BLaER1 (cell line): ENCODE measurements around the gene TGDS.

Experiments used
- H3K27ac ChIP-seq: shearing (Covaris generic); formaldehyde crosslinking; 2 replicates; pipeline ENCODE4 v1.8.1; 2022
- H3K27me3 ChIP-seq: shearing (Covaris generic); formaldehyde crosslinking; 2 replicates; pipeline ENCODE4 v1.8.1; 2022
- H3K36me3 ChIP-seq: shearing (Covaris generic); formaldehyde crosslinking; 2 replicates; pipeline ENCODE4 v1.8.1; 2022
- H3K4me1 ChIP-seq: shearing (Covaris generic); formaldehyde crosslinking; 2 replicates; pipeline ENCODE4 v1.8.1; 2022
- H3K4me2 ChIP-seq: shearing (Covaris generic); formaldehyde crosslinking; 2 replicates; pipeline ENCODE4 v1.8.1; 2022
- H3K4me3 ChIP-seq: shearing (Covaris generic); formaldehyde crosslinking; 2 replicates; pipeline ENCODE4 v1.8.1; 2022
- H3K9ac ChIP-seq: shearing (Covaris generic); formaldehyde crosslinking; 2 replicates; pipeline ENCODE4 v1.8.1; 2022
- H3K9me3 ChIP-seq: shearing (Covaris generic); formaldehyde crosslinking; 2 replicates; pipeline ENCODE4 v1.8.1; 2022
- H4K20me1 ChIP-seq: shearing (Covaris generic); formaldehyde crosslinking; 2 replicates; pipeline ENCODE4 v1.8.1; 2022
- Cebpa-rat ChIP-seq: shearing (Covaris generic); IDR thresholded peaks from 2 replicates; pipeline ENCODE4 v1.8.1; 2022

Gene TGDS

GRCh38 chr13:94620286-94620896, 24.4 kb upstream of the TGDS start:
- Histone ChIP-seq H4K20me1 (peaks cover 14% of the 10 kb centered on the region), H3K4me1 (peaks cover 11% of the 10 kb centered on the region), H3K4me3 (no peak overlapping the region), H3K9ac (no peak overlapping the region), H3K9me3 (no peaks in the 10 kb centered on the region), H3K27ac (no peak overlapping the region), H3K4me2 (no peak overlapping the region), H3K27me3 (no peaks in the 10 kb centered on the region), H3K36me3 (peaks cover 43% of the 10 kb centered on the region)
- no peak for TF ChIP-seq Cebpa-rat

DNA sequence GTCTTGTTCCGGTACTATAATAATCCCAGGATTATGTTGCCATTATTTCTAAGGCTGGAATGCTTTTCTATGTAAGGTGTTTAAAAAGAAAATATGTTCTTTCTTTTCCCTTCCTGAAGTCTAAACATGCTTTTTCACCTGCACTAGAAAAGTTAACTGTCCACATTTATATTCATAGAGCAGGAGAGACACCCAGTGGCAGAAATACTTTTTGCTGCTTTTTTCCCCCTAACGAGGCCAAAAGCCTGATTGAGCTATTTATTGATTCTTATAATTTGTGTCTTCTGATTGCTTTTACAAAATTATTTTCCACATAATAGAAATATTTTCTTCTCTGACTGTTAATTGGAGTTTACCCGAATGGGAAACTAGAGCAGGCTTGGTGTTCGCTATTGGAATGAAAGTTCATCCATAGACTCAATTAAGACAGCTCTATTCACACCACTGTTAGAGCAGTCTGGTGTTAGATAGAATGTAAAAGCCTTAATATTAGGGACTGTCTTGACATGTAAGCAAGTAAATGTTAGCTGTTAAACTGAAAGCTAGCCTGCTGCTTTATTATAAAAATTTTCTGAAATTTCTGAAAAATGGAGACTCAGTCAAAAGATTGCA, 21.5 kb upstream of the TGDS start:
- Histone ChIP-seq H3K9ac (no peak overlapping the region), H3K36me3 (peaks cover 37% of the 10 kb centered on the region), H3K4me1 (peaks cover 13% of the 10 kb centered on the region), H3K27me3 (no peaks in the 10 kb centered on the region), H3K9me3 (no peaks in the 10 kb centered on the region), H3K27ac (no peak overlapping the region), H4K20me1 (peaks cover 14% of the 10 kb centered on the region), H3K4me3 (no peak overlapping the region), H3K4me2 (no peak overlapping the region)
- TF ChIP-seq Cebpa-rat, result no peak

- Histone ChIP-seq H3K9ac (no peak overlapping the region), H3K4me1 (peaks cover 13% of the 10 kb centered on the region), H3K27me3 (no peaks in the 10 kb centered on the region), H3K4me2 (no peak overlapping the region), H3K4me3 (no peak overlapping the region), H3K9me3 (no peaks in the 10 kb centered on the region), H3K36me3 (peaks cover 38% of the 10 kb centered on the region), H3K27ac (no peak overlapping the region), H4K20me1 (peaks cover 15% of the 10 kb centered on the region)
- TF ChIP-seq Cebpa-rat, result no peak
Observed at GRCh38 chr13:94613051-94613450, 17.1 kb upstream of the TGDS start.

GRCh38 chr13:94612050-94612449, 16.1 kb upstream of the TGDS start:
- Histone ChIP-seq H3K4me3 (no peak overlapping the region), H4K20me1 (peaks cover 23% of the 10 kb centered on the region), H3K27me3 (no peaks in the 10 kb centered on the region), H3K9me3 (no peaks in the 10 kb centered on the region), H3K36me3 (peaks cover 48% of the 10 kb centered on the region), H3K4me1 (peaks cover 13% of the 10 kb centered on the region), H3K27ac (no peak overlapping the region), H3K4me2 (no peak overlapping the region), H3K9ac (no peak overlapping the region)
- TF ChIP-seq Cebpa-rat, result no peak

DNA sequence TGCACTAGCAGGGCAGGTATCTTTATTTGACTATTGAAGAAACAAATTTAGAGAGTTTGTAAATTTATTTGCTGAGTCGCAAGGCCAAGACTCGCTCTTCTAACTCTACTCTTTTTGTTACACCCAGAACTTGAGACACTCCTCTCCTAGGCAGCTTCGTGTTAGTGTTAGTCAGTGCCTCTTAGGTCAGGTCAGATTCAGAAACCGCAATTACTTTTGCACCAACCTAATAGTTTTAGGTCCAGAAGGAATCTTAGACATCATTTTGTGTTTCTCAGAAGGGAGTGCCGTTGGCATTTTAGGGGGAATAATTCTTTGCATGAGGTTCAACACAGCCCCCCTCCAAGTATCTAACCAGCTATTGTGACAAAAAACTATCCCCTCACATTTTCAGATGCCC, 14.5 kb upstream of the TGDS start:
- no peaks in the 10 kb centered on the region for H3K27me3 ChIP-seq

GRCh38 chr13:94609196-94609595, 13.2 kb upstream of the TGDS start:
- Histone ChIP-seq H3K4me2 (no peak overlapping the region), H3K4me3 (no peak overlapping the region), H3K27me3 (no peaks in the 10 kb centered on the region), H3K9ac (no peak overlapping the region), H3K4me1 (no peaks in the 10 kb centered on the region), H3K36me3 (peaks cover 62% of the 10 kb centered on the region), H3K9me3 (no peaks in the 10 kb centered on the region), H4K20me1 (0 out of 2 replicates have a peak, but pooled peaks cover 15% of the 10 kb centered on the region), H3K27ac (no peak overlapping the region)
- TF ChIP-seq Cebpa-rat, result no peak

More for the DNA sequence above, 14.5 kb upstream of the TGDS start:
- no peak overlapping the region for H3K9ac ChIP-seq
- H3K4me1 ChIP-seq, result peaks cover 3% of the 10 kb centered on the region
- H3K4me2 ChIP-seq, result no peak overlapping the region
- TF ChIP-seq Cebpa-rat, result no peak
- no peak overlapping the region for H3K27ac ChIP-seq
- peaks cover 64% of the 10 kb centered on the region for H3K36me3 ChIP-seq
- H3K4me3 ChIP-seq, result no peak overlapping the region
- H3K9me3 ChIP-seq, result no peaks in the 10 kb centered on the region
- 0 out of 2 replicates have a peak, but pooled peaks cover 10% of the 10 kb centered on the region for H4K20me1 ChIP-seq

- no peak overlapping the region for H3K4me2 ChIP-seq
- peaks cover 56% of the 10 kb centered on the region for H3K36me3 ChIP-seq
- H3K4me3 ChIP-seq, result no peak overlapping the region
- H3K9ac ChIP-seq, result no peak overlapping the region
- 0 out of 2 replicates have a peak, but pooled peaks cover 21% of the 10 kb centered on the region for H4K20me1 ChIP-seq
- no peak overlapping the region for H3K27ac ChIP-seq
- TF ChIP-seq Cebpa-rat, result no peak
- peaks cover 4% of the 10 kb centered on the region for H3K4me1 ChIP-seq
- H3K9me3 ChIP-seq, result no peaks in the 10 kb centered on the region
- no peaks in the 10 kb centered on the region for H3K27me3 ChIP-seq
Observed at GRCh38 chr13:94608586-94608985, 12.6 kb upstream of the TGDS start.

DNA sequence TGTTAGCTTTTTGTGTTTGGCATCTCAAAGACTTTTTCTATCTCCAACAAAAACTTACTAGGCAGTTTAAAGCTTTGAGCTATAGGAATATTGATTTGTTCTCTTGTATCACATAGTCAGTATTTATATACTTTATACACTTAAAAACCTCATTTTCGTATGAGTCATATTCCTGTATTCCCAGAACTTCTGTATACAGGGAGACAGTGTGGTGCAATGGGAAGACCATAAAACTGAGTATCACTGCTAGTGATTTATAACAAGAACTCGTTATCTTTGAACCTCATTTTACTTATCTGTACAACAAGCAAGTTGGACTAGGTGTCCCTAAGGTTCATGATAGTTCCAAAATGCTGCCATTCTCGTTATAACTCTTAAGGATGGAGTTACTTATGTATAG, 12.0 kb upstream of the TGDS start:
- H3K27me3 ChIP-seq, result no peaks in the 10 kb centered on the region
- TF ChIP-seq Cebpa-rat, result no peak
- 0 out of 2 replicates have a peak, but pooled peaks cover 21% of the 10 kb centered on the region for H4K20me1 ChIP-seq
- H3K4me3 ChIP-seq, result no peak overlapping the region
- no peaks in the 10 kb centered on the region for H3K9me3 ChIP-seq
- no peak overlapping the region for H3K9ac ChIP-seq
- peaks cover 10% of the 10 kb centered on the region for H3K4me1 ChIP-seq
- no peak overlapping the region for H3K4me2 ChIP-seq
- peaks cover 53% of the 10 kb centered on the region for H3K36me3 ChIP-seq
- no peak overlapping the region for H3K27ac ChIP-seq

GRCh38 chr13:94607056-94607455, 11.1 kb upstream of the TGDS start:
- H3K4me1 ChIP-seq, result peaks cover 16% of the 10 kb centered on the region
- no peak overlapping the region for H3K27ac ChIP-seq
- H4K20me1 ChIP-seq, result 0 out of 2 replicates have a peak, but pooled peaks cover 21% of the 10 kb centered on the region
- H3K9ac ChIP-seq, result no peak overlapping the region
- H3K4me3 ChIP-seq, result no peak overlapping the region
- H3K27me3 ChIP-seq, result no peaks in the 10 kb centered on the region
- no peak overlapping the region for H3K4me2 ChIP-seq
- H3K9me3 ChIP-seq, result no peaks in the 10 kb centered on the region
- peaks cover 49% of the 10 kb centered on the region for H3K36me3 ChIP-seq
- no peak for TF ChIP-seq Cebpa-rat

- peak overlapping the region; percentile 97 for H3K4me3 ChIP-seq
- peaks cover 8% of the 10 kb centered on the region; the same call in 1 of the 2 replicates for H3K9me3 ChIP-seq
- H3K36me3 ChIP-seq, result peaks cover 25% of the 10 kb centered on the region
- H3K4me2 ChIP-seq, result peak overlapping the region; percentile 91
- H3K4me1 ChIP-seq, result peaks cover 16% of the 10 kb centered on the region
- TF ChIP-seq Cebpa-rat, result no peak
- no peaks in the 10 kb centered on the region for H3K27me3 ChIP-seq
- peak overlapping the region; percentile 89 for H3K9ac ChIP-seq
- H3K27ac ChIP-seq, result peak overlapping the region; percentile 86
- H4K20me1 ChIP-seq, result 0 out of 2 replicates have a peak, but pooled peaks cover 14% of the 10 kb centered on the region
Observed at GRCh38 chr13:94602467-94602866, 6.5 kb upstream of the TGDS start.
